T-helper 2 cell treated with Interferon-gamma antibody and Interleukin-4, amounts not matched to agents 5 μg/mL and 100 μg/mL, for 36 hours (primary cell): ENCODE measurements around the gene KDM8.

Experiments used
- DNase-seq: peaks from one replicate; pipeline ENCODE4 v3.0.0; 2021; ENCODE audit warnings: low spot score
- H3K27ac Mint-ChIP-seq: one replicate; pipeline ENCODE4 v1.8.0; 2021; ENCODE audit warnings: mild to moderate bottlenecking, mixed read lengths
- H3K27me3 Mint-ChIP-seq: one replicate; pipeline ENCODE4 v1.8.0; 2021; ENCODE audit warnings: low read depth, mixed read lengths
- H3K36me3 Mint-ChIP-seq: one replicate; pipeline ENCODE4 v1.8.0; 2021; ENCODE audit warnings: low read depth, mixed read lengths
- H3K4me1 Mint-ChIP-seq: one replicate; pipeline ENCODE4 v1.8.0; 2021; ENCODE audit warnings: low read depth, mixed read lengths
- H3K4me3 Mint-ChIP-seq: one replicate; pipeline ENCODE4 v1.8.0; 2022; ENCODE audit warnings: mild to moderate bottlenecking, moderate library complexity, mixed read lengths
- H3K9me3 Mint-ChIP-seq: one replicate; pipeline ENCODE4 v1.8.0; 2021; ENCODE audit warnings: mixed read lengths

The KDM8 gene

DNA sequence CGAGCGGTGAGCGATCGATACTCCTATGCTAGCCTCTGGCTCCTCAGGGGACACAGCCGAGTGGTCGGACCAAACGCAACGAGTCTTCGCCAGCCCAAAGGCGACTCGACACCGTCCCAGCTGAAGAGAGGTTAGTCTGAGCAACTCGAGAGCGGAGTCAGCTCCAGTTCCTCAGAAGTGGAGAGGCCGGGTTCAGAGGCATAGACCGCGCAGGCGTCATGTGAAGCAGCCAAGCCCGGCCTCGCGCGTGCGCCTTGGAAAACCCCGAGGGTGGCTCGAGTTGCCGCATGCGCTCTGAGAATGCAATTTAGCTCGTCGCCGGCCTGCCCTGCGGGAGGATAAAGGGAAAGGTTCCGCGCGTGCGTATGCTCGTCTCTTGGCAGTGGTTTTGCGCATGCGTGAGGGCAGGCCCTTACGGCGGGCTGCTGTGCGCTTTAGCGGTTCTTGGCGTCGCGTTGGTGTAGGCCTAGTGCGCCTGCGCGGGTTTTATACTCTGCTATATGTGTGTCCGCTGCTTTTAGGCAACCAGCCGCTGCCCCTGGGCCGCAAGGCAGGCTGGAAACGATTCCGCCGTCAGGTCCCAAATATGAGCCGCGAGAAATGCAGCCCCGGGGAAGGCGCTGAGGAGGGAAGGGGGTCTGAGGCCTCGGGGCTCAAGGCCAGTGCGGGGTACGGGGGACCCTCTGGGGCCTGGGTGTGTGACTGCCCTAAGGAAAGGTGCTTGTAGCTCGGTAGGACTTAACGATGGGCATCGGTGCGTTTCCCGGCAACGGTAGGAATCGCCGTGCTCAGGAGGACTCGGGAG is at the start of gene KDM8:
KDM8 (plus strand) TSS at position 20 of the 805 bp plus-strand sequence. CDS start 6,598 bp downstream, outside the sequence.
- DNase-seq: peak; percentile 100
- Mint-ChIP-seq H3K27ac (peak within 1 kb of the TSS; percentile 99), H3K27me3 (no peaks in the 10 kb centered on the region), H3K4me1 (peaks cover 52% of the 10 kb centered on the region), H3K36me3 (peaks cover 7% of the 10 kb centered on the region), H3K9me3 (no peaks in the 10 kb centered on the region), H3K4me3 (peak within 1 kb of the TSS; percentile 97)

DNA sequence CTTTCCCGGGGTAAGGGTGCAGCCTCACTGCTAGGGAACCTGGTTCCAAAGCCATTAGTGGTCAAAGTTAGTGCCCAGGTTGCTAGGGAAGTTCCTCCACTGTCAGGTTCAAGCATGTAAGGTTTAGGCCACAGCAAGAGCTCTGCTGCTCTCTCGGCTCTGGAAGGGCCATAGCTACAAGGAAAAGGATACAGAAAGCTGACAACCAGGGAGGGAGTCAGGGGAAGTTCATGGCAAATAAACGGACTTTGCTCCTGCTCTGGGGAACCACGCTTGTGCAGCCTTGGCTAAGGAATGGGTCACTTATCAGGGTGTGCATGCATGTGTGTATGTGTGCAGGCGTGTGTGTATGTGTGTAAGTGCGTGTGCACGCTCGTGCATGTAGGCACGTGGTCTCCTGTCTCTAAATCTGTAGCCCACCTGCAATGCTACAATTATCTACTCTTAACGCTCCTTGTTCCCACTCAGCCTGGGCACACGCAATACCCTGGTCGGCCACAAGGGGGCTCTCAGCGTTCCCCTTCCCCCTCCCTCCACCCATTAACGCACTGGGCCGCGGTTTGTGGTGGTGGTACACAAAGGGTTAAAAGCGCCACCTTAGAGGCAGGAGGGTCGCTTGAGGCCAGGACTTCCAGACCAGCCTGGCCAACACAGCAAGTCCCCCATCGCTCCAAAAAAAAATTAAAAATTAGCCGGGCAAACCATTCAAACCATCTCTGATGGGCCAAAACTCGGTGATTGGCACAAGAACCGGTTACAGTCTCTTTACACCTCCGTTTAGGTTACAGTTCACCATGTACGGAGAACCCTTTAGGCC is 48.4 kb upstream of the KDM8 start:
- Mint-ChIP-seq H3K4me1 (peaks cover 12% of the 10 kb centered on the region), H3K27me3 (no peaks in the 10 kb centered on the region), H3K27ac (no peak overlapping the region), H3K9me3 (no peaks in the 10 kb centered on the region), H3K36me3 (no peaks in the 10 kb centered on the region), H3K4me3 (no peak overlapping the region)
- DNase-seq: peak; percentile 48

DNA sequence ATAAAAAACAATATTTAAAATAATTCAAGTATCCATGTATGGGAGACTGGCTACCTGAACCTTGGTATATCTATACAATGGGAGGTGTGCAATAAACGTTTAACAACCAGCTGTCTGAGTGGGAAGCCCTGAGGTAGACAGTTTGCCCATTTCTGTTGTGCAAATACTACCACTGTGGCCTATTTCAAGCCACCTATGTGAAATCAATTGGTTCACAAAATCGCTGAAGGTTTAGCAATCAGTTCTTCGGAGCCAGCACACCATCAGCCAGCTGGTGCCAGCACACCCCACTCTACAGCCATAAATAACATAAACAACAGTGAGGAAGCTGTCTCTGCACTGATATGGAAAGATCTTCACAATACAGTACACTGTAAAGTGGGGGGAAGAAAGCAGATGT is 46.7 kb upstream of the KDM8 start:
- no peak overlapping the region for H3K27ac Mint-ChIP-seq
- H3K4me1 Mint-ChIP-seq: peaks cover 12% of the 10 kb centered on the region
- no peaks in the 10 kb centered on the region for H3K9me3 Mint-ChIP-seq
- H3K36me3 Mint-ChIP-seq: no peaks in the 10 kb centered on the region
- H3K27me3 Mint-ChIP-seq: no peaks in the 10 kb centered on the region
- no peak overlapping the region for H3K4me3 Mint-ChIP-seq
- no peak for DNase-seq

DNA sequence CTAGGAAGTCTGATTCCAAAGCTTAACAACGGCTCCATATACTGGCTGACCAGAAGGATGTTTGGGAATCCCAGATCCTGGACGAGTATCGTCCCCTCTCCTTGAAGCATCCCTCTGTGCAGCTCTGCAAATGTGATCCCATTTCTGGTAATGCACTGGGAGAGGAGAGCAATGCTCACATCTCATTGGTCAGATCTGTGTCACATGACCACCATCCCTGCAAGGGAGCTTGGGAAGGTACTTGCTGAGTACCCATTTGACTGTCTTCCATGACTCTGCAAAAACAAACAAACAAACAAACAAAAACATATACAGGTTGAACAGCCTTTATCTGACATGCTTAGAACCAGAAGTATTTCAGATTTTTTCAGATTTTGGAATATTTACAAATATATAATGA is 41.9 kb upstream of the KDM8 start:
- no peak overlapping the region for H3K4me3 Mint-ChIP-seq
- no peaks in the 10 kb centered on the region for H3K27me3 Mint-ChIP-seq
- no peaks in the 10 kb centered on the region for H3K36me3 Mint-ChIP-seq
- peaks cover 2% of the 10 kb centered on the region for H3K4me1 Mint-ChIP-seq
- peaks cover 9% of the 10 kb centered on the region for H3K9me3 Mint-ChIP-seq
- H3K27ac Mint-ChIP-seq: no peak overlapping the region
- no peak for DNase-seq

DNA sequence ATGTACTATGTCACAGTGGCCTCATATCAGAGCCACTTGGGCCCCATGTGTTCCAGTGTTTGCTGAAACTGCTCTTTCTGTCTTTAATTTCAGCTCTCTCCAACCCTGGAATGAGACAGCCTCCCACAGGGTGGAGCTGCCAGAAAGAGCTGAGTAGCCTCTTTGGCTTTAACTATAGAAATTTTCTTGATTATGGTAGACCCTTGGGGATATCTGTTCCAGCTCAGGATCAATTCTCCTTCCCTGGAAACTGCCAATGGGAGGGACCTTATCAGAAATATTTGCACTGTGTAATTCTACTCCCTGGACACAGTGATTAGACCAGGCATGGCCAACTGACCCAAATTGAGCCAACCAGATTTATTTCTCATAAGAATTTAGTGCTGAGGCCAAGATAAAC is 39.0 kb upstream of the KDM8 start:
- H3K4me3 Mint-ChIP-seq: no peak overlapping the region
- DNase-seq: no peak
- H3K9me3 Mint-ChIP-seq: peaks cover 9% of the 10 kb centered on the region
- H3K36me3 Mint-ChIP-seq: no peaks in the 10 kb centered on the region
- peaks cover 14% of the 10 kb centered on the region for H3K4me1 Mint-ChIP-seq
- H3K27me3 Mint-ChIP-seq: no peaks in the 10 kb centered on the region
- no peak overlapping the region for H3K27ac Mint-ChIP-seq

DNA sequence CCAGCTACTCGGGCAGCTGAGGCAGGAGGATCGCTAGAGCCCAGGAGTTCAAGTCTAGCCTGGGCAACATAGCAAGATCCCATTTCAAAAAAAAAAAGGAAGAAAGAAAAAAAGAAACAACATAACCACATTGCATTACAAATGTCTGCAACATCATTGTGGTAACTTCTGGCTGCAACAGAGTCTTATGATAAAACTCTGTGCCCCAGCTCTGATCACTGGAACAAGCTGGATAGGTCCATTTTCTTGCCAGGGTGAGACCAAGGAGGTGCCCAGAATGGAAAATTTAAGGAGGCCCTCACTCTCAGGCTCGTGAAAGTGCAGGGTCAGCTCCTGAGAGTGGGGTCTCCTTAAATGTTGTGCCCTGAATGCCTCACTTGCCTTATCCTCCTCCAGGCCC is 37.8 kb upstream of the KDM8 start:
- Mint-ChIP-seq H3K36me3 (no peaks in the 10 kb centered on the region), H3K27ac (no peak overlapping the region), H3K4me3 (no peak overlapping the region)

DNA sequence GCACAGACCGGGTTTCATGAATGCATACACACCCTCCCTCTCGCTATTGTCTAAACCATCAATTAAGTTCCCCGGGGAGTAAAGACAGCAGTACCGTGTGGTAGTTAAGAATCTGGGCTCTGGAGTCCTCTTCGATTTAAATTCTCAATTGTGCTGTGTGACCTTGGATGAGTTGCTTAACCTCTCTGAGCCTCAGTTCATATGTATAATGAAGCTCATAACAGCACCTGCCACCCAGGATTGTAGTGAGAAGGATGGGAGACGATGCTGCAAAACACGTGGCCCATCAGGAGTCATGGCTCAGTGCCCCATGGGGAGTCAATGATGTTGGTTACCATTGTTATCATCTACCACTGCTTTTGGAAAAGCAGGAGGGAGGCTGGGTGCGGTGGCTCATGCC is 34.5 kb upstream of the KDM8 start:
- Mint-ChIP-seq H3K4me3 (no peak overlapping the region), H3K4me1 (peaks cover 48% of the 10 kb centered on the region), H3K36me3 (peaks cover 10% of the 10 kb centered on the region), H3K27me3 (no peaks in the 10 kb centered on the region), H3K27ac (no peak overlapping the region), H3K9me3 (peaks cover 15% of the 10 kb centered on the region)
- no peak for DNase-seq

More for the DNA sequence above, 37.8 kb upstream of the KDM8 start:
- no peak for DNase-seq
- H3K4me1 Mint-ChIP-seq: peaks cover 27% of the 10 kb centered on the region
- H3K9me3 Mint-ChIP-seq: peaks cover 9% of the 10 kb centered on the region
- no peaks in the 10 kb centered on the region for H3K27me3 Mint-ChIP-seq

DNA sequence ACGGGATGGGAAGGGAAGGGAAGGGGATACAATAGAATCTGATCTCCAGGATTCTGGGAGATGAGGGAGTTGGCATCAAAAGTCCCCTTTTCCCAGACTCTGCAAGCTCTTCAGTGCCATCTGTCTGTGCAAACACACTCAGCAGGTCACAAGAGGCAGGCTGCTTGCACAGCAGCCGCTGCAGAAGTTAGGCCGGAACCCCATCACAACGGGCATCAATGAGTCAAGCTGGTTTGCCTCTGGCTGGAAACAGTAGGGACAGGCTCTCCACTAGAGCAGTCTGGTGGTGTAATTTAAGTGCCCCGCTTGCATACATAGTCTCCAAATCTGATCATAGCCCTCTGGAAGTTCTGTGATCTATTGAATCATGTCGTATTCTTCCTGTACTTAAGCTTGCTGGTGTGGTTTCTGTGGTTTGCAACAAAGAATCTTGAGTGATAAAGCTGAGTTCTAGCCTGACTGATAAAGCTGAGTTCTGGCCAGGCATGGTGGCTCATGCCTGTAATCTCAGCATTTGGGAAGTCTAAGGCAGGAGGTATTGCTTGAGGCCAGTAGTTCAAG is 33.7 kb upstream of the KDM8 start:
- peaks cover 14% of the 10 kb centered on the region for H3K9me3 Mint-ChIP-seq
- no peaks in the 10 kb centered on the region for H3K27me3 Mint-ChIP-seq
- peak; percentile 82 for DNase-seq
- peaks cover 56% of the 10 kb centered on the region for H3K4me1 Mint-ChIP-seq
- H3K27ac Mint-ChIP-seq: peak overlapping the region; percentile 83
- H3K36me3 Mint-ChIP-seq: peaks cover 10% of the 10 kb centered on the region
- peak overlapping the region; percentile 50 for H3K4me3 Mint-ChIP-seq

DNA sequence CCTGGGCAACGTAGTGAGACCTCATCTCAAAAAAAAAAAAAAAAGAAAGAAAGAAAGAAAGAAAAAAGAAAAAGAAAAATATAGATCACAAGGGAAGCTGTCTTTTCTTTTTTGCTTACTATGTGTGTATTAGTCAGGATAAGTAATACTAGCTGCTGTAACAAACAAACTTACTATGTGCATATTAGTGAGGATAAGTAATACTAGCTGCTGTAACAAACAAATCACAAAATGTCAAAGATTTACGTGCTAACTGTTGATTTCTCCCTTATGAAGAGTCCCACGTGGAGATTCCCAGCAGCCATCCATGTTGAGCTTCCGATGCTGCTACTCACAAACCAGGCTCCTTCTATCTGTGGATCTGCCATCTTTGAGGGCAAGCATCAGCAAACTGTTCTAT is 31.7 kb upstream of the KDM8 start:
- Mint-ChIP-seq H3K4me1 (peaks cover 71% of the 10 kb centered on the region), H3K27ac (peak overlapping the region; percentile 27), H3K36me3 (peaks cover 10% of the 10 kb centered on the region), H3K9me3 (peaks cover 14% of the 10 kb centered on the region), H3K4me3 (no peak overlapping the region), H3K27me3 (no peaks in the 10 kb centered on the region)
- no peak for DNase-seq

DNA sequence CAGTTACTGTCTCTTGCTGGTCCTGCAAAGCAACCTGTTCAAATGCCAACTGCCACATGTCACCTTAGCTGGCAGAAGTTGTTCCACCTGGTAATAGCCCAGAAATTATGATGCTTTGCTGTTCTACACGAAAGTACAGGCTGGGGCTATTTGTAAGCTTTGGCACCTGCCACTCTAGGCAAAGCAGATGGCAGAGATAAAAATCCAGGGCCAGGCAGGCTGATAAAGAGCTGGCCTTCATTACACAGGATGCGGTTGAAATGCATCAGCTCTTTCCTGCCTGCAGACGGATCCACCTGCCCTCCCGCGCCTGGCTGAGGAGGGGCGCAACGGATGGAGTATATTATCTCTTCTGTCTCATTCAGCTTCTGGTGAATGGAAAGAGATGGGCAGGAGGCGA is 29.3 kb upstream of the KDM8 start:
- peak overlapping the region; percentile 90 for H3K27ac Mint-ChIP-seq
- DNase-seq: peak; percentile 55
- peaks cover 66% of the 10 kb centered on the region for H3K4me1 Mint-ChIP-seq

DNA sequence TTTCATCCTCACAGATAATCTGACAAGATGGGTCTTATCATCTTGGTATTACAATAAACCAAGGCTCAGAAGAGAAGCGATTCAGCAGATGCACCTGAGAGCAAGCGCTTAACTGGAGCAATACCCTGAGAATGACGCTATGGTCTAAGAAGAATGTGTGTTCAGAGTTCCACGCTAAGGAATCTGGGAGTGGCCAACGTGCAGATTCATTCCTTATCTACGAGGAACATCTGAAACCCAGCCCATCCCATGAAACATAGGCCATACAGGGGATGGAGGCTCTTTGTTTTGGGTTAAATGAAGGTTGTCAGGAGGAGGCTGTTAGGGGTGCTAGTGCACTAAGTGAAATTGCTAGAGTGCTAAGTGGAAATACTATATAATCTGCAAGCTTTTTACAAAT is 28.5 kb upstream of the KDM8 start:
- Mint-ChIP-seq H3K9me3 (peaks cover 14% of the 10 kb centered on the region), H3K36me3 (peaks cover 10% of the 10 kb centered on the region), H3K27ac (no peak overlapping the region), H3K4me1 (peaks cover 65% of the 10 kb centered on the region), H3K4me3 (no peak overlapping the region), H3K27me3 (no peaks in the 10 kb centered on the region)
- DNase-seq: no peak

More for the DNA sequence above, 29.3 kb upstream of the KDM8 start:
- Mint-ChIP-seq H3K27me3 (no peaks in the 10 kb centered on the region), H3K4me3 (peak overlapping the region; percentile 77), H3K9me3 (peaks cover 14% of the 10 kb centered on the region), H3K36me3 (peaks cover 10% of the 10 kb centered on the region)

DNA sequence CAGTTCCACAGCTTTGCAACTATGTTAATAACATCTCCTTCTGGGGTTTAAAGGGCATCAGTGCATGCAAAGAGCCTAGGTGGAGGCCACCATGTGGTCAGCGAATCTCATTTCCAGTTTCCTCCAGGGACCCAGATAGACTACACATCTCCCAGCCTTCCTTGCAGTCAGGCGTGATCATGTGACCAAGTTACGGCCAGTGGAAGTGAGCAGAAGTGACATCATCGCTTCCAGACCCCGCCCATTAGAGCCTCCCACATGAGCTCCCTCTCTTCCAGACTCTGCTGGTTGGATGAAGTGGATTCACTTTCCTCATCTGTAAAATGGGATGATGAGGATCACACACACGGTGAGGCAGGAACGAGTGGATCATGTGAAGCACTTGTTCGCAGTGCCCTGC is 27.4 kb upstream of the KDM8 start:
- H3K27me3 Mint-ChIP-seq: no peaks in the 10 kb centered on the region
- H3K36me3 Mint-ChIP-seq: peaks cover 10% of the 10 kb centered on the region
- no peak overlapping the region for H3K27ac Mint-ChIP-seq
- peaks cover 14% of the 10 kb centered on the region for H3K9me3 Mint-ChIP-seq
- peaks cover 65% of the 10 kb centered on the region for H3K4me1 Mint-ChIP-seq
- no peak for DNase-seq
- H3K4me3 Mint-ChIP-seq: no peak overlapping the region

DNA sequence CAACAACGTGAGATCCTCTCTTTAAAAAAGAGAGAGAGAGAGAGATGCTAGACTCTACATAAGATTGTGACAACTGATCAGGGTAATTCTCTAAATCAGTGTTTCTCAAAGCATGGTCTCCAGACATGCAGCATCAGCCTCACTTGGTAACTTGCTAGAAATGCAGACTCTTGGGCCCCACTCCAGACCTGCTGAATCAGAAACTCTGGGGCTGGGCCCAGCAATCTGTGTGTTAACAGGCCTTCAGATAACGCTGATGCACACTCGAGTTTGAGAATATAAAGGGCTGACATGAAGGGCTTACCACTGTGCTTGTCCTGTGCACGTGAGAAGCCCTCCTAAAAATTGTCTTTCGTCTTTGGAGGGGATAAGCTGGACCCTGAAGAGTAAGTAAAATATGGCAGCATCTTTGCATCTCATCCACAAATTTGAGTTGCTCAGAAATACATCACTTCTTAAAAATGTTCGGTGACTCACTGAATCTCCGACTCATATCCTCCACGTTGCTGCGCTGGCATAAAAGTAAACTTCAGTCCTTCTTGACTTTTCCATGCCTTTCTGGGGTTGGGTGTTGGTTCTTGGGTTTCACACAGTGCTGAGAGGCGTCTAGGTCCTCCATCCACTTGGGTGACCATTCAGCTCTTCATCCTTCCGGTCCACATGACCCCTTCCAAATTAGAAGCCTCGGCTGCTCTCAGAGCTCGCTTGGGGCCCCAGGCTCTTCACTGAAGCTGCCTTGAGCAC is 26.1 kb upstream of the KDM8 start:
- Mint-ChIP-seq H3K27ac (no peak overlapping the region), H3K4me3 (no peak overlapping the region), H3K4me1 (peaks cover 58% of the 10 kb centered on the region), H3K27me3 (no peaks in the 10 kb centered on the region), H3K9me3 (peaks cover 2% of the 10 kb centered on the region), H3K36me3 (no peaks in the 10 kb centered on the region)
- peak; percentile 49 for DNase-seq
